Lung microvascular endothelial cell (primary cell): Measurements from ENCODE around the gene GALC. TPM values are rescaled to one million over a fixed set of nuclear protein-coding genes. Genes with fewer than 3 reads are reported as not detected.

Experiments used
- DNase-seq, 2 donors: peaks; one replicate each; pipeline versions ENCODE4 v3.0.0 to v3.0.0-alpha.2; 2010; ENCODE audit warnings: low read depth in 2 of 2
- total RNA-seq: library from RNA; depleted of rRNA; stranded (reverse); fragments of >200 nt; gene quantifications from 2 replicates; pipeline ENCODE4 v1.2.1, GENCODE V29; 2014

GALC gene
- total RNA-seq, 1 donor from 2014 or later: 9.5 TPM

GRCh38 chr14:88007608-88008007 is 14.6 kb upstream of the GALC start:
- no peak for DNase-seq

DNA sequence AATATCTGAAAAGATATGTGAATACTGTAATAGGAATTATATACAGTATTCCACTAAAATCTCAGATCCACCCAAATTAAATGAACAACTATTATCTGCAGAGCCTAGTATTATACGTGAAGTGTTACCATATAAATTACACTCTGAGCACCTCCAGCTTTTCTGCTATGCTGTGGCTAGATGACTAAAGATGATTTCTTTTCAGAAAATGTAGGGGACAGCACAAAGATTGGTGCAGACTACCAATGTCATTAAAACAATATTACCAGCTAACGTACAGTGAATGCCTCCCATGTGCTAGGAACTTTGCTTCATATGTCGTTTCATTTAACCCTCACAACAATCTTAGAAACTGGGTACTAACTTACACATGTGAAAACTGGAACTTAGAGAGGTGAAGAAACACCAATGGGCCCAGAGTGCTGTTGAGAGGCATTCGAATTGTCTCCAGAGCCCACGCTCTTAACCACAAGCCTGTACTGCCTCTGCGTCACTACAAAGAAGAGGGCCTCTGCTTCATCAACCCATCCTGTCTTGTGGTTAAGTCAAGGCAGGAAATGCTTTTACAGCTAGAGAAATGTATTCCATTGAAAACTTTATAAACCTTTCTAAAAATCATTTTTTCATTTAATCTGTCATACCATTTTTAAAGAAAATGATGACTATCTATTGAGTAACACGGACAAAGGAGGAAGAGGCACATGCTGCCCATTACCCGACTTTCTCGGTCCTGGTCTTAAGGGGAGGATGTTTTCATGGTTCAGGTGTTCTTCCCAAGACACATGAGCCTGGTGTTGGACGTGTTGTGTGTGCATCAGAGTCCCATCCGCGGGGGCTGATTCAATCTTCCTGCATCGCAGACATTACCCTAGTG is 13.2 kb upstream of the GALC start:
- no peak for DNase-seq

DNA sequence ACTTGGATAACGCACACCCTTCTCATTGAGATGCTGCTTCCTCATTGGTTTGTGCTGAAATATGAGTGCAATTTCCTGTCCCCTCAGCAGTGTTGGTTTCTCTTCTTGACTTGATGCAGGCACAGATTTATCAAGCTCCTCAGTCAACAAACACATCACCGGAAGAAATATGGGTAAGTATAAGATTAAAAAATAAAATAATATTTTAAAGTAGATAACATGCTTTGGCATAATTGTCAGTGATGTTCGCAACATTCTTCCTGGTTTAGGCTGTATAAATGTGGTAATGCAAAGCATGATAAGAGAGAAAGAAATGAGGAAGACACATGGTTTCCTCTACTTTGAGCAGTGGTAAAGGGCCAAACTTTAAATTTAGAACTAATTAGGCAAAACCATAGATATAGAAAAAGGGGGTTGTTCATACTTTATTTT is 12.1 kb upstream of the GALC start, which contains the start of gene GPR65:
TSS of gene GPR65 (plus strand) at position 86 of the 432 bp plus-strand sequence. CDS start 5,713 bp downstream, outside the sequence.
- DNase-seq: peak in 1 of 2 donors; percentile 23

DNA sequence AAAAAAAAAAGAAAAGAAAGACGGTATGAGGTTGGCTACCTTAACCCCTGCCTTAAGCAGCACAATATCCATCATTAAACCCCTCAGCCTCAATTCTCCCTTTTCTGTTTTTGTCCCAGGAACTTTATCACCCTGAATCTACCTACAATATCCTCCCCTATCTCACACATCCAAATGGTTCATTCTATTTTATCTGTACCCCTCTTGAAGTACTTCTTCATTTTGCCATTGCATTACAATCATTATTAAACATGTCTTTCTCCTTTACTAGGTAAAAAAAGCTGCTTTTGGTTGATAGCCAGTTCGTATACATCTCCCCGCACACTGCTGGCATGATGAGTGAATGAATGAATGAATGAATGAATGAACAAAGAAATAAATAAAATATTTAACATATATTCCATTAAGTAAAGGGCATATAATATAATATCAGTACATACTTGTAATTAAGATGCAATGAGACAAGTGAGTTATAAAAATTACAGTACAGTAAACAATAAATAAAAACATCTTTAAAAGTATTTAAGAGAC is 11.6 kb upstream of the GALC start:
- DNase-seq: no peak

DNA sequence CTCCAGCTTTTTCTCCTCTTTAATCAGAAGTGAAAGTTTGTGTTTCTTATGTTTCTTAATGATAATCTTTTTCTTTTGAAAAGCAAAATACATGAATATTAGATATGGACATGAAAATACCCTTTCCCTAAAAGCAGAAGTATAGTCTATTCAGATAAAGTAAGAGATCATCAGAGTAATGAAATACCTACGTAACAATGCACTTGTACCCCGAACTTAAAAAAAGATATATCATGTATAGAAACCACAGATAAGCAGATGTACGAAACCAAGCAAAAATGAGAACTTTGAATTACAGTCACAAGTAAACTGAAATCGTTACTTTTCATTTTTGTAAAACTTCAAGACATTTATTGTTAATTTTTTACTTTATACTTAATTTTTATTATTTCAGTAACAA is 10.4 kb upstream of the GALC start:
- no peak for DNase-seq

DNA sequence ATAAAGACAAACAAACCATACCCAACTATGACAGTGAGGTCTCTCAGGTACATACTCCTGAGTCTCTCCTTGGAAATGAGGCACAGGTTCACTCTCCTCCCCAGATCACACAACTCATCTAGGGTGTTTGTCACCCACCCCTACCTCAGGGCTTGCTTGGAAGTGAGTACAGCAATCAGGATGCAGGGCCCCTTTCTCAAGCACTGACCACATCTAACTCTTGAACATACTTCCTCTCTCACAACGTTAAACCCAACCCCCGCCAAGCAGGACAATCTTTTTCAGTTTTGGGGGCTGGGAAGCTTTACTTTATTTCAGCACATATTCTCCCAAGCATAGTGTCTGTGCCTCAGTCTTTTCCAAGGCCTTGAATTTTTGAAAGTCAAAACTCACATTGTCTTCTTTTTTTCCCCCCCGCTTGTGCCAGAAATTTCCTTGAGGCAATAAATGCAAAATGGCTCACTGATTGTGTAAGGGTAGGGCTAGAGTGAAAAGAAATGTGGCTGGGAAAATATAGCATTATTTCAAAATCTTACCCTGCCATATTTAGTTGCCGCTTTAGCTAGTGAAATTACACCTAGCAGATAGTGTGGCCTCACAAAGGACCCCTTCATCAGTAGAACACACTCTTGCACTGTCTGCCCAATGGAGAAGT is 9.6 kb upstream of the GALC start:
- no peak for DNase-seq

DNA sequence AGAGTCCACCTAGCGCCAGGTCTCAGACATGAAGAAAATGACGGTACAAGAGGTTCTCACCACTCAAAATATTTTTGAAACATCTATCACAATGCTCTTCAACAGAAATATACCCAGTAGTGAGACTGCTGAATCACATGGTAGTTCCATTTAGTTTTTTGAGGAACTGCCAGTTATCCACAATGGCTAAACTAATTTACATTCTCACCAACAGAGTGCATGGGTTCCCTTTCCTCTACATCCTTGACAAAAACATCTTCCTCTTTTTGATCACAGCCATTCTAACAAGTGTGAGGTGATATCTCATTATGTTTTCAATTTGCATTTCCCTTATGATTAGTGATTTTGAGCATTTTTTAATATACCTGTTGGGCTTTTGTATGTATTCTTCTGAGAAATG is 6.3 kb upstream of the GALC start:
- no peak for DNase-seq

DNA sequence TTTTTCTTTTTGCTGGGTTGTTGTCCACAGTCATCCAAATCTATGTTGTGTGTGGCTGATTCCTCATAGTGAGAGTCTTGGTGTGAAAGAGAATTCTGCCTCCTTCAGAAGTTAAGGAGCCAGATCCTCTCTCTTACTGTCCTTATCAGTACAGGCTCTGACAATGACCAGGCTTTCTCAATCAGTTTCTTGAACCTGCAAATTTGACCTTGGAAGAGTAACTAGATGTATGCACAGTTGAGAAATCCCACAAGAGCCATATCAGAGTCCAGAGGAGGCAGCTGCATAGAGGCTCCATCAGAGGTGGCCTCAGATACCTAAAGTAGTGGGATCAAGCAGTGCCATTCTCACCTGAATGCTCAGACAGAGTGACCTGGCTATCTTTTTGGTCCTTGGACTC is 5.5 kb upstream of the GALC start:
- no peak for DNase-seq

GRCh38 chr14:87996291-87996592 is 3.3 kb upstream of the GALC start:
- no peak for DNase-seq

DNA sequence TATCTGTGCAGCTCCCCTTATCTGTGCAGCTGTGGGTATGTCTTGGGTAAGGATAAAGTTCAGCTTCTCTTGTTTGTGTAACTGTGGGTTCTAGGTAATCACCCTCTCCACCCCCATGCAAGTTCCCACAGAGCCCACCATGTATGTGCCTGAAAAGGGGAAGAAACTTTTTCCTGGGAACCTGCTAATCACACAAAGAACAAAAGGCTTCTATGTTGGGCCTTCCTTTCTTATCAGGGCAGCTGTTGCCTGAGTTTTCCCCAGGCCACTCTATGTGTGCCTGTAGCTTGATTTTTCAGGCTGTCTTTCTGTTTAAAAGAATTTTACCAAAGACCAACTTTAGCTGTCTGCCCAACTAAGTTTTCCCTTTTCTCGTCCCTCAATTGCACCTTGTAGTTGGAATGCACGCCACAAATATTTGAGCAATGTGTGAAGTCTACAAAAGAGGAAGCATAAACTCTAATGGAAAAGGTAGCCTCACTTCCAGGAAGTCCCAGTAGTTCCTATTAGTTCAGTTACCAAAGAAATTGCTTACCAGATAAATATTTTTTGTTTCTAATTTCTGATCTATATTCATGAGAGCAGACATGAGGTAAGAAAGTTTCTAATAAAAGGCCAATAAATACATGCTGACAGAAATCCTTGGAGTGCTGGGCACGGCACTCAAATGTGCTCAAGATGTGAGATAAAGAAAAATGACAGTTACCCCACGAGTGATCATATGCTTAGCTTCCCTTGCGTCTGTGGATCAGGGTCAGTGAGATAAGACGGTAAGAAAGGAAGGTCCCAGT is 2.7 kb upstream of the GALC start:
- no peak for DNase-seq

DNA sequence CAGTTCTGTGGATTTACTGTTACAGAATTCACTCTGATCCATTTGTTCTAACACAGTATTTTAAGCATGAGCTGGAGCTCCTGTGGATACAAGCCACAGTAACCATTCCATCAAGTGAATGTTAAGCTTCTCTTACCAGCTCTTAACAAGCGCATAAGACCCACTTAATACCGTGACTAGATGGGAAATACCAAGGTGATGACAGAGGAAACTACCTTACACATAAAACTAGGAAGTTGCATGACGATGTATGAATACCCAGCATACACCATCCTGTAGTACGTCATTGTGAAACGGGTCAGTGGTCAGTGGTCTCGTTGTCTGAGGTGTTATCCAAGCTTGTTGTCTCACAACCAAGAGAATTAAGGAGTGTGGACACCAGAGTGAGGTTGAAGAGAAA is 2.0 kb upstream of the GALC start:
- DNase-seq: no peak

GRCh38 chr14:87992346-87992717 is 650 bp downstream of the GALC start:
- DNase-seq: no peak

- no peak for DNase-seq
Measured at GRCh38 chr14:87990682-87991081, 2.3 kb downstream of the GALC start.

GRCh38 chr14:87989956-87990299 is 3.1 kb downstream of the GALC start:
- no peak for DNase-seq

GRCh38 chr14:87989221-87989955 is 3.6 kb downstream of the GALC start:
- DNase-seq: no peak

- DNase-seq: no peak
Measured at GRCh38 chr14:87979689-87980088, 13.3 kb downstream of the GALC start.

- no peak for DNase-seq
Measured at GRCh38 chr14:87975636-87976035, 17.3 kb downstream of the GALC start.

DNA sequence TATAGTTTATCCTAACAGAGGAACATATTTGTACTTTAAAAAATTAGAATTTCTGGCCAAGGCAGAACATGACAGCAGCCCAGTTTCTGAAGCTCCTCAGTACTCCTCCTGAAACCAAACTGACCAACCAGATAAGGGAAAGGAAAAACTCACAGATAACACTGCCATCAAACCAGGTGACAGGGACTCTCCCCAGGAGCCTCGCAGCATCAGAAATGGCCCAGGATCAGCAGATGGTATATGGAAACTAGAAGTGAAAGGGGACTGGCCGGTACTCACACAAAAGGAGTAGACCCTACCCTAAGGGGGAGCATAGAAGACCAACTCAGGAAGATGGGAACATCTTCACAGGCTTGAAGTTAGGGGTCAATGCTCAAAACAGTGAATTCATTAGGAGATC is 22.0 kb downstream of the GALC start:
- no peak for DNase-seq

- DNase-seq: no peak
Measured at GRCh38 chr14:87967496-87967895, 25.5 kb downstream of the GALC start.

GRCh38 chr14:87966816-87967215 is 26.2 kb downstream of the GALC start:
- DNase-seq: peak in 1 of 2 donors; percentile 2

GRCh38 chr14:87961246-87961645 is 31.7 kb downstream of the GALC start:
- DNase-seq: no peak
